Tibial nerve (tissue), 3 donors: Measurements from ENCODE around the gene BST1.

Source experiments
- POLR2A ChIP-seq, 2 donors: fragments of 450-650 bp; IDR thresholded peaks; one replicate each; pipeline ENCODE4 v1.6.1; 2017; ENCODE audit warnings: antibody characterized with exemption in 2 of 2, mild to moderate bottlenecking in 2 of 2, moderate library complexity in 2 of 2
- TF ChIP-seq, protein P1 (sequence below), 5 experiments: fragments of 200-600 bp in 3 of 5; fragments of 450-650 bp in 2 of 5; sonication (generic) in 3 of 5; IDR thresholded peaks; one replicate each; pipeline ENCODE4 v1.5.1; 2016 to 2019; ENCODE audit warnings: antibody characterized with exemption in 5 of 5, mild to moderate bottlenecking in 3 of 5, moderate library complexity in 2 of 5

DNA sequence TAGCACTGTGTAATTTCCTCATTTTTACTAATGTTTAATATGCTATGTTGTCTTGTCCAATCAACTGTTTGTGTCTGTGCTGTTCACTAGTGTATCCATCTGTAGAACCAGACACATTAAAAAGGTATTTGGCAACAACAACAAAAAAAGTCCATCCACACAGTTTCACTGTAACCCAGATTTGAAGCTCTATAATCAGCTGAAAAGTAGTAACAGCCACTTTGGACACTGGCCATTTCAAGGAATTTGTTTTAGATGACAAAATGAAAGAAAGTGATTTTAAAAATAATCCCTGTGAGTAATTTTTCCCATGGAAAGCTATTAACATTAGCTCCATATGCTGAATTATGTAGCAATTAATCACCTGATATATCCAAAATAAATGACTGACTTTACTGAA lies 45.5 kb upstream of the BST1 start:
- TF ChIP-seq POLR2A (IDR thresholded peaks at IDR 0.05): no peak
- TF ChIP-seq, protein P1, sequence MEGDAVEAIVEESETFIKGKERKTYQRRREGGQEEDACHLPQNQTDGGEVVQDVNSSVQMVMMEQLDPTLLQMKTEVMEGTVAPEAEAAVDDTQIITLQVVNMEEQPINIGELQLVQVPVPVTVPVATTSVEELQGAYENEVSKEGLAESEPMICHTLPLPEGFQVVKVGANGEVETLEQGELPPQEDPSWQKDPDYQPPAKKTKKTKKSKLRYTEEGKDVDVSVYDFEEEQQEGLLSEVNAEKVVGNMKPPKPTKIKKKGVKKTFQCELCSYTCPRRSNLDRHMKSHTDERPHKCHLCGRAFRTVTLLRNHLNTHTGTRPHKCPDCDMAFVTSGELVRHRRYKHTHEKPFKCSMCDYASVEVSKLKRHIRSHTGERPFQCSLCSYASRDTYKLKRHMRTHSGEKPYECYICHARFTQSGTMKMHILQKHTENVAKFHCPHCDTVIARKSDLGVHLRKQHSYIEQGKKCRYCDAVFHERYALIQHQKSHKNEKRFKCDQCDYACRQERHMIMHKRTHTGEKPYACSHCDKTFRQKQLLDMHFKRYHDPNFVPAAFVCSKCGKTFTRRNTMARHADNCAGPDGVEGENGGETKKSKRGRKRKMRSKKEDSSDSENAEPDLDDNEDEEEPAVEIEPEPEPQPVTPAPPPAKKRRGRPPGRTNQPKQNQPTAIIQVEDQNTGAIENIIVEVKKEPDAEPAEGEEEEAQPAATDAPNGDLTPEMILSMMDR (IDR thresholded peaks at IDR 0.05): no peak
